Breast epithelium (tissue), 4 donors: ENCODE data around the gene DIO1. TPM values are rescaled to one million over a fixed set of nuclear protein-coding genes. Genes with fewer than 3 reads are reported as not detected.

Experiments
- DNase-seq, 2 donors: peaks; one replicate each; pipeline ENCODE4 v3.0.0-alpha.2; 2019; ENCODE audit warnings: low spot score in 2 of 2
- H3K27ac ChIP-seq, 2 donors: fragments of 200-600 bp; sonication (generic) in 1 of 2; one replicate each; pipeline ENCODE4 v1.5.1; 2016 to 2019; ENCODE audit warnings: mild to moderate bottlenecking in 1 of 2
- H3K27me3 ChIP-seq, 2 donors: fragments of 200-600 bp; sonication (generic) in 1 of 2; one replicate each; pipeline versions ENCODE4 v1.5.1 to v1.6.0; 2017 to 2019; ENCODE audit warnings: control low read depth in 1 of 2, mild to moderate bottlenecking in 1 of 2
- H3K36me3 ChIP-seq: fragments of 200-600 bp; one replicate; pipeline ENCODE4 v1.5.1; 2019
- H3K4me1 ChIP-seq, 2 donors: fragments of 200-600 bp; sonication (generic); one replicate each; pipeline ENCODE4 v1.5.1; 2016 to 2019; ENCODE audit warnings: control low read depth in 1 of 2
- H3K4me3 ChIP-seq, 3 donors: fragments of 200-600 bp; sonication (generic); 1 replicate in 2 of 3; 2 replicates in 1 of 3; pipeline ENCODE4 v1.5.1; 2016 to 2019; ENCODE audit warnings: mild to moderate bottlenecking in 3 of 3, moderate library complexity in 2 of 3
- H3K9me3 ChIP-seq, 2 donors: fragments of 200-600 bp; sonication (generic) in 1 of 2; one replicate each; pipeline ENCODE4 v1.5.1; 2016 to 2019; ENCODE audit warnings: control low read depth in 1 of 2
- CTCF ChIP-seq, 3 donors: fragments of 450-650 bp; IDR thresholded peaks; one replicate each; pipeline ENCODE4 v1.5.1; 2016 to 2017; ENCODE audit warnings: antibody characterized with exemption in 3 of 3, mild to moderate bottlenecking in 3 of 3, moderate library complexity in 3 of 3
- POLR2A ChIP-seq: fragments of 450-650 bp; IDR thresholded peaks from one replicate; pipeline ENCODE4 v1.6.1; 2016; ENCODE audit warnings: antibody characterized with exemption, mild to moderate bottlenecking, moderate library complexity
- POLR2AphosphoS5 ChIP-seq, 3 donors: sonication (generic); formaldehyde crosslinking; IDR thresholded peaks; one replicate each; pipeline ENCODE4 v1.6.1; 2017; ENCODE audit warnings: antibody characterized with exemption in 3 of 3
- intact Hi-C: fragments of 100-400 bp; cut with DNase I; formaldehyde crosslinking; loops from one replicate; pipeline ENCODE4 v1.15.1; 2023; ENCODE audit warnings: low total_unique reads
- total RNA-seq, 3 donors: library from RNA; depleted of rRNA; stranded (reverse); fragments of >200 nt; gene quantifications; one replicate each; pipeline ENCODE4 v1.1.0, GENCODE V29; 2016

DIO1 gene
- total RNA-seq, 3 donors from 2014 or later = 0.59 to 8.2 TPM; not detected in 1

GRCh38 chr1:53931523-53931922 is 37.5 kb downstream of the DIO1 start:
- no peaks in the 10 kb centered on the region for H3K9me3 ChIP-seq
- no peak for DNase-seq
- no peaks in the 10 kb centered on the region for H3K27me3 ChIP-seq
- no peaks in the 10 kb centered on the region for H3K4me1 ChIP-seq
- H3K4me3 ChIP-seq = no peak overlapping the region
- intact Hi-C loops = no loop called here
- H3K36me3 ChIP-seq = no peaks in the 10 kb centered on the region
- no peak overlapping the region for H3K27ac ChIP-seq
- TF ChIP-seq POLR2A (no peak), CTCF (IDR thresholded peaks at IDR 0.05) (no peak), POLR2AphosphoS5 (IDR thresholded peaks at IDR 0.05) (no peak)

- intact Hi-C loops = no loop called here
- no peaks in the 10 kb centered on the region for H3K36me3 ChIP-seq
- H3K4me1 ChIP-seq = no peaks in the 10 kb centered on the region
- no peak for DNase-seq
- no peaks in the 10 kb centered on the region for H3K9me3 ChIP-seq
- no peaks in the 10 kb centered on the region for H3K27me3 ChIP-seq
- H3K27ac ChIP-seq = no peak overlapping the region
- H3K4me3 ChIP-seq = no peak overlapping the region
- TF ChIP-seq POLR2AphosphoS5 (IDR thresholded peaks at IDR 0.05) (no peak), POLR2A (no peak), CTCF (IDR thresholded peaks at IDR 0.05) (no peak)
These were observed 40.3 kb downstream of the DIO1 start for GRCh38 chr1:53934170-53934765.

- intact Hi-C loops = no loop called here
- Histone ChIP-seq H3K4me3 (no peak overlapping the region), H3K4me1 (no peaks in the 10 kb centered on the region), H3K27ac (no peak overlapping the region), H3K36me3 (no peaks in the 10 kb centered on the region), H3K9me3 (no peaks in the 10 kb centered on the region), H3K27me3 (no peaks in the 10 kb centered on the region)
- TF ChIP-seq POLR2A (no peak), CTCF (IDR thresholded peaks at IDR 0.05) (no peak), POLR2AphosphoS5 (IDR thresholded peaks at IDR 0.05) (no peak)
- DNase-seq = no peak
These were observed 42.4 kb downstream of the DIO1 start for GRCh38 chr1:53936430-53936829.

GRCh38 chr1:53938136-53938830 is 44.3 kb downstream of the DIO1 start:
- DNase-seq = no peak
- TF ChIP-seq POLR2A = no peak
- TF ChIP-seq CTCF (IDR thresholded peaks at IDR 0.05) = no peak
- no peak for TF ChIP-seq POLR2AphosphoS5 (IDR thresholded peaks at IDR 0.05)
- intact Hi-C loops = no loop called here
- H3K27me3 ChIP-seq = no peaks in the 10 kb centered on the region
- no peak overlapping the region for H3K4me3 ChIP-seq
- H3K27ac ChIP-seq = no peak overlapping the region
- no peaks in the 10 kb centered on the region for H3K4me1 ChIP-seq
- H3K9me3 ChIP-seq = no peaks in the 10 kb centered on the region
- H3K36me3 ChIP-seq = no peaks in the 10 kb centered on the region

- Histone ChIP-seq H3K9me3 (no peaks in the 10 kb centered on the region), H3K27me3 (no peaks in the 10 kb centered on the region), H3K27ac (no peak overlapping the region), H3K4me3 (no peak overlapping the region), H3K36me3 (no peaks in the 10 kb centered on the region), H3K4me1 (no peaks in the 10 kb centered on the region)
- intact Hi-C loops = no loop called here
- DNase-seq = no peak
- no peak for TF ChIP-seq POLR2A
These were observed 48.4 kb downstream of the DIO1 start for GRCh38 chr1:53942127-53942957.
